Stomach (tissue), 9 donors: ENCODE results near the gene KLHL14. TPM values are rescaled to one million over a fixed set of nuclear protein-coding genes. Genes with fewer than 3 reads are reported as not detected.

ENCODE experiments used
- DNase-seq, 2 donors: peaks; one replicate each; pipeline versions ENCODE4 v3.0.0 to v3.0.0-alpha.2; 2013 to 2019
- H3K27ac ChIP-seq, 5 donors: fragments of 200-600 bp in 4 of 5; sonication (generic) in 4 of 5; one replicate each; pipeline ENCODE4 v1.5.1; 2013 to 2019; ENCODE audit warnings: mild to moderate bottlenecking in 1 of 5, moderate library complexity in 1 of 5
- H3K27me3 ChIP-seq, 3 donors: fragments of 200-600 bp; sonication (generic); one replicate each; pipeline ENCODE4 v1.5.1; 2017 to 2019; ENCODE audit warnings: mixed run types in 1 of 3
- H3K36me3 ChIP-seq, 4 donors: fragments of 200-600 bp; sonication (generic); 1 replicate in 3 of 4; 2 replicates in 1 of 4; pipeline ENCODE4 v1.5.1; 2016 to 2019
- H3K4me1 ChIP-seq, 4 donors: fragments of 200-600 bp; sonication (generic); one replicate each; pipeline ENCODE4 v1.5.1; 2016 to 2019
- H3K4me3 ChIP-seq, 4 donors: fragments of 200-600 bp; sonication (generic) in 3 of 4; one replicate each; pipeline ENCODE4 v1.5.1; 2016 to 2019; ENCODE audit warnings: mild to moderate bottlenecking in 1 of 4
- H3K9me3 ChIP-seq, 4 donors: fragments of 200-600 bp; sonication (generic); one replicate each; pipeline ENCODE4 v1.5.1; 2016 to 2019
- CTCF ChIP-seq, 7 experiments: fragments of 450-650 bp in 4 of 7; fragments of 200-600 bp in 3 of 7; sonication (generic) in 3 of 7; IDR thresholded peaks; one replicate each; pipeline ENCODE4 v1.5.1; 2016 to 2019; ENCODE audit warnings: antibody characterized with exemption in 7 of 7, control low read depth in 2 of 7, mild to moderate bottlenecking in 1 of 7
- EP300 ChIP-seq: sonication (generic); formaldehyde crosslinking; IDR thresholded peaks from one replicate; pipeline ENCODE4 v1.6.1; 2017; ENCODE audit warnings: antibody characterized with exemption
- POLR2A ChIP-seq, 4 donors: fragments of 450-650 bp; IDR thresholded peaks; one replicate each; pipeline ENCODE4 v1.6.1; 2016; ENCODE audit warnings: antibody characterized with exemption in 4 of 4, control low read depth in 2 of 4, mild to moderate bottlenecking in 1 of 4, moderate library complexity in 1 of 4
- POLR2AphosphoS5 ChIP-seq, 3 donors: sonication (generic); formaldehyde crosslinking; IDR thresholded peaks; one replicate each; pipeline ENCODE4 v1.6.1; 2016; ENCODE audit warnings: antibody characterized with exemption in 3 of 3
- WGBS, 5 donors: extraction: QIAGEN DNeasy Blood & Tissue Kit in 3 of 5; methylation state at CpG; one replicate each; pipeline versions ENCODE4 v1.1.5 to v1.1.7; 2013 to 2018; 5-methylcytosine and 5-hydroxymethylcytosine counted together
- intact Hi-C: fragments of 100-400 bp; cut with DNase I; formaldehyde crosslinking; loops from one replicate; pipeline ENCODE4 v1.15.1; 2023; ENCODE audit warnings: low total_unique reads
- polyA plus RNA-seq, 3 donors: library from polyadenylated mRNA; stranded (reverse); fragments of 200-250 nt; gene quantifications; one replicate each; pipeline ENCODE4 v1.2.3, GENCODE V29; 2013
- total RNA-seq, 5 donors: library from RNA; depleted of rRNA; stranded (reverse); fragments of >200 nt; gene quantifications; one replicate each; pipeline versions ENCODE4 v1.1.0 to v1.2.3, GENCODE V29; 2014 to 2016
- donor health status: healthy with polysubstance abuse.
- donor health status: Bipolar disorder and iron deficiency.
- donor health status: healthy.

The KLHL14 gene
- total and polyA plus RNA-seq, 8 donors, result 0.15 to 3.5 (median 0.41) TPM; not detected in 4

GRCh38 chr18:32684096-32684495 lies 88.7 kb downstream of the KLHL14 start:
- WGBS, 5 donors, result 78 to 94% (median 85%) methylated on average over 1 of the region's 1 CpG

GRCh38 chr18:32683044-32683443 lies 89.8 kb downstream of the KLHL14 start:
- 72 to 79% (median 74%) methylated on average over 4 of the region's 4 CpGs for WGBS, 5 donors
- intact Hi-C loops, result no loop called here
- no peaks in the 10 kb centered on the region for H3K9me3 ChIP-seq

More at GRCh38 chr18:32684096-32684495, 88.7 kb downstream of the KLHL14 start:
- Histone ChIP-seq H3K36me3 (no peaks in the 10 kb centered on the region), H3K27ac (no peak overlapping the region), H3K4me3 (no peak overlapping the region), H3K9me3 (no peaks in the 10 kb centered on the region), H3K4me1 (no peaks in the 10 kb centered on the region), H3K27me3 (no peaks in the 10 kb centered on the region)
- intact Hi-C loops, result no loop called here
- no peak for DNase-seq
- TF ChIP-seq CTCF (IDR thresholded peaks at IDR 0.05), result no peak
- no peak for TF ChIP-seq EP300
- TF ChIP-seq POLR2A (IDR thresholded peaks at IDR 0.05), result no peak
- no peak for TF ChIP-seq POLR2AphosphoS5 (IDR thresholded peaks at IDR 0.05)

GRCh38 chr18:32677578-32677977 lies 95.2 kb downstream of the KLHL14 start:
- no peak for DNase-seq
- no peaks in the 10 kb centered on the region for H3K36me3 ChIP-seq
- H3K27me3 ChIP-seq, result no peaks in the 10 kb centered on the region
- H3K4me3 ChIP-seq, result no peak overlapping the region
- TF ChIP-seq POLR2A (IDR thresholded peaks at IDR 0.05), result no peak
- H3K27ac ChIP-seq, result no peak overlapping the region
- H3K9me3 ChIP-seq, result no peaks in the 10 kb centered on the region
- intact Hi-C loops, result no loop called here
- no peaks in the 10 kb centered on the region for H3K4me1 ChIP-seq

More at GRCh38 chr18:32683044-32683443, 89.8 kb downstream of the KLHL14 start:
- Histone ChIP-seq H3K27ac (no peak overlapping the region), H3K4me1 (no peaks in the 10 kb centered on the region), H3K36me3 (no peaks in the 10 kb centered on the region), H3K27me3 (no peaks in the 10 kb centered on the region), H3K4me3 (no peak overlapping the region)
- DNase-seq, result no peak
- TF ChIP-seq POLR2A (IDR thresholded peaks at IDR 0.05) (no peak), CTCF (IDR thresholded peaks at IDR 0.05) (no peak), EP300 (no peak), POLR2AphosphoS5 (IDR thresholded peaks at IDR 0.05) (no peak)

GRCh38 chr18:32674491-32674890 lies 98.3 kb downstream of the KLHL14 start:
- H3K4me1 ChIP-seq, result no peaks in the 10 kb centered on the region
- H3K4me3 ChIP-seq, result no peak overlapping the region
- DNase-seq, result no peak
- 30 to 41% (median 38%) methylated on average over 2 of the region's 2 CpGs for WGBS, 5 donors
- no peaks in the 10 kb centered on the region for H3K27me3 ChIP-seq
- no peak for TF ChIP-seq EP300
- TF ChIP-seq CTCF (IDR thresholded peaks at IDR 0.05), result no peak
- no peak for TF ChIP-seq POLR2A (IDR thresholded peaks at IDR 0.05)
- no peak for TF ChIP-seq POLR2AphosphoS5 (IDR thresholded peaks at IDR 0.05)
- H3K27ac ChIP-seq, result no peak overlapping the region
- no peaks in the 10 kb centered on the region for H3K9me3 ChIP-seq
- intact Hi-C loops, result no loop called here
- no peaks in the 10 kb centered on the region for H3K36me3 ChIP-seq

GRCh38 chr18:32672398-32672797 lies 100.4 kb downstream of the KLHL14 start:
- no peaks in the 10 kb centered on the region for H3K27me3 ChIP-seq
- H3K4me3 ChIP-seq, result no peak overlapping the region
- H3K4me1 ChIP-seq, result no peaks in the 10 kb centered on the region
- 31 to 61% (median 49%) methylated on average over 1 of the region's 1 CpG for WGBS, 5 donors
- no peak for DNase-seq
- H3K36me3 ChIP-seq, result no peaks in the 10 kb centered on the region
- intact Hi-C loops, result no loop called here
- no peak overlapping the region for H3K27ac ChIP-seq
- TF ChIP-seq EP300, result no peak
- TF ChIP-seq POLR2A (IDR thresholded peaks at IDR 0.05), result no peak
- no peak for TF ChIP-seq CTCF (IDR thresholded peaks at IDR 0.05)
- TF ChIP-seq POLR2AphosphoS5 (IDR thresholded peaks at IDR 0.05), result no peak
- H3K9me3 ChIP-seq, result no peaks in the 10 kb centered on the region
